Omental fat pad (tissue), 4 donors: Measurements from ENCODE around the gene TIGAR. TPM values are rescaled to one million over a fixed set of nuclear protein-coding genes. Genes with fewer than 3 reads are reported as not detected.
A peak's percentile ranks its signal among the peaks of the same experiment; 100 is the strongest.

Experiments used
- ATAC-seq: fragments of 150-250 bp; one replicate; pipeline ENCODE4 v1.9.1; 2016; ENCODE audit warnings: mild to moderate bottlenecking, moderate library complexity; ENCODE audit not compliant: low FRiP score
- DNase-seq: peaks from one replicate; pipeline ENCODE4 v3.0.0-alpha.2; 2019; ENCODE audit warnings: low spot score
- total RNA-seq, 4 donors: library from RNA; depleted of rRNA; stranded (reverse); fragments of >200 nt; gene quantifications; one replicate each; pipeline ENCODE4 v1.1.0, GENCODE V29; 2016
- TF ChIP-seq, protein P1 (sequence below), 3 donors: fragments of 450-650 bp; IDR thresholded peaks; one replicate each; pipeline ENCODE4 v1.5.1; 2016 to 2017; ENCODE audit warnings: antibody characterized with exemption in 3 of 3, mild to moderate bottlenecking in 3 of 3, moderate library complexity in 2 of 3

Gene TIGAR
- total RNA-seq, 4 donors from 2014 or later, result 4.2 to 13.5 (median 5.3) TPM

- ATAC-seq, result peak; percentile 15
- no peak for DNase-seq
Measured at GRCh38 chr12:4308334-4308950, 12.6 kb upstream of the TIGAR start.

DNA sequence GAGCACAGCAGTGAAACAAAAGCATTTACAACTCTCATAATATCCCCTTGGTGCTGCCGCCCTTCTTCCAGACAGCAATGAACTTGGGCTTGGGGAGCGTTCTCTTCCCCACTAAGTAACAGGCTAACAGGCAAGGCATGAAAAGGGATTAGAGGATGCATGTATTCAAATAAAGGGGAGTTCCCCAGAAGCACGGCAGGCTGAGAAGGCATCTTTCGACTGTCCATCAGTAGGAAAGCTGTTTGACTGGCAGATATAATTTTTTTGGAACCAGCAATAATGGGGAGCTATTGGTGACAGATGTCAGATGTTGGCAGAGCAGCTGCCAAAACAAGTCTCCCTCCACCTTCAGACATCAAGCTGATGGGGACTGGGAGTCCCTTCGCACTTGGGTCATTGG is 9.2 kb upstream of the TIGAR start:
- ATAC-seq, result no peak
- TF ChIP-seq, protein P1, sequence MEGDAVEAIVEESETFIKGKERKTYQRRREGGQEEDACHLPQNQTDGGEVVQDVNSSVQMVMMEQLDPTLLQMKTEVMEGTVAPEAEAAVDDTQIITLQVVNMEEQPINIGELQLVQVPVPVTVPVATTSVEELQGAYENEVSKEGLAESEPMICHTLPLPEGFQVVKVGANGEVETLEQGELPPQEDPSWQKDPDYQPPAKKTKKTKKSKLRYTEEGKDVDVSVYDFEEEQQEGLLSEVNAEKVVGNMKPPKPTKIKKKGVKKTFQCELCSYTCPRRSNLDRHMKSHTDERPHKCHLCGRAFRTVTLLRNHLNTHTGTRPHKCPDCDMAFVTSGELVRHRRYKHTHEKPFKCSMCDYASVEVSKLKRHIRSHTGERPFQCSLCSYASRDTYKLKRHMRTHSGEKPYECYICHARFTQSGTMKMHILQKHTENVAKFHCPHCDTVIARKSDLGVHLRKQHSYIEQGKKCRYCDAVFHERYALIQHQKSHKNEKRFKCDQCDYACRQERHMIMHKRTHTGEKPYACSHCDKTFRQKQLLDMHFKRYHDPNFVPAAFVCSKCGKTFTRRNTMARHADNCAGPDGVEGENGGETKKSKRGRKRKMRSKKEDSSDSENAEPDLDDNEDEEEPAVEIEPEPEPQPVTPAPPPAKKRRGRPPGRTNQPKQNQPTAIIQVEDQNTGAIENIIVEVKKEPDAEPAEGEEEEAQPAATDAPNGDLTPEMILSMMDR (IDR thresholded peaks at IDR 0.05), result no peak
- DNase-seq, result no peak

More at GRCh38 chr12:4308334-4308950, 12.6 kb upstream of the TIGAR start:
- TF ChIP-seq, protein P1 (IDR thresholded peaks at IDR 0.05), result no peak

DNA sequence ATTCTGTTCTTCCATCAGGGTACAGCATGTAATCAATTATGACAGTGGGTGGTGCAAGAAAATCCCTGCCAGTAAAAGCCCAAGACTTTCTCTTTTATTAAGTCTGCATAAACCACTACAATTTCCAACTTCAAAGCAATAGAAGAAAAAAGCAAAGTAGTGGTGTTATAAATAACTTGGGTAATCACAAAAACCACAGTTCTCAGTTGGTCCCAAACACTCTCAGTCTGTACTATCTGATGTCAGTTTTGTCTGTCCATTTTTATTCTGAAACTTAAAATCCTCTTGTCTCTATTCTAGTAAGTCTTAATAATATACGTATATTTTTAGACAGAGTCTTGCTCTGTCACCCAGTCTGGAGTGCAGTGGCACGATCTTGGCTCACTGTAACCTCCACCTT is 8.8 kb upstream of the TIGAR start:
- DNase-seq, result no peak
- TF ChIP-seq, protein P1 (IDR thresholded peaks at IDR 0.05), result no peak
- ATAC-seq, result no peak

- TF ChIP-seq, protein P1 (IDR thresholded peaks at IDR 0.05), result no peak
- ATAC-seq (peak; percentile 56), DNase-seq (peak; percentile 25)
Measured at GRCh38 chr12:4320497-4320852, 538 bp upstream of the TIGAR start.

GRCh38 chr12:4322726-4323125 is 1.7 kb downstream of the TIGAR start:
- ATAC-seq (no peak), DNase-seq (no peak)
- TF ChIP-seq, protein P1 (IDR thresholded peaks at IDR 0.05), result no peak

- DNase-seq (no peak), ATAC-seq (no peak)
- TF ChIP-seq, protein P1 (IDR thresholded peaks at IDR 0.05), result no peak
Measured at GRCh38 chr12:4323396-4323795, 2.4 kb downstream of the TIGAR start.

DNA sequence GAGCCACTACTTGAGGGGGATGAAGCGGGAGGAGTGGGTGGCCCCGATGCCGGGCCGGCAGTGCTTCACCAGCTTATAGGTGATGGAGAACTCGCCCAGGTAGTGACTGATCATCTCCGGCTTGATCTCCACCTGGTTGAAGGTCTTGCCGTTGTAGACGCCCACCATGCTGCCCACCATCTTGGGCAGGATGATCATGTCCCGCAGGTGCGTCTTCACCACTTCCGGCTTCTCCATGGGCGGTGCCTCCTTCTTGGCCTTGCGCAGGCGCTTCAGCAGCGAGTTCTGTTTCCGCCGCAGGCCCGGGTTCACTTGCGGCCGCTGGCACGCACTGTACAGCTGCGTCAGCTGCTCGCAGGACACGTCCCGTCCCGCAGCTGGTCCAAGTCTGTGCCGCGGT is 3.4 kb downstream of the TIGAR start:
- no peak for DNase-seq
- ATAC-seq, result no peak
- TF ChIP-seq, protein P1 (IDR thresholded peaks at IDR 0.05), result no peak
